Muscle layer of duodenum (tissue), 2 donors: ENCODE measurements around the gene TMEM63B.

Source experiments
- H3K27ac ChIP-seq: one replicate; pipeline ENCODE4 v1.7.0; 2013; ENCODE audit warnings: mild to moderate bottlenecking, low read length
- H3K27me3 ChIP-seq: one replicate; pipeline ENCODE4 v1.7.0; 2013; ENCODE audit warnings: low read depth, mild to moderate bottlenecking, control low read depth, low read length
- H3K36me3 ChIP-seq, 2 donors: one replicate each; pipeline ENCODE4 v1.7.0; 2013; ENCODE audit warnings: low read length in 2 of 2, control low read depth in 1 of 2, mild to moderate bottlenecking in 1 of 2; ENCODE audit not compliant: insufficient read depth in 2 of 2, control insufficient read depth in 1 of 2
- H3K4me1 ChIP-seq, 2 donors: one replicate each; pipeline ENCODE4 v1.7.0; 2013; ENCODE audit warnings: low read length in 2 of 2, mild to moderate bottlenecking in 2 of 2, control low read depth in 1 of 2, moderate library complexity in 1 of 2; ENCODE audit not compliant: insufficient read depth in 2 of 2, control insufficient read depth in 1 of 2
- H3K4me3 ChIP-seq, 2 donors: one replicate each; pipeline ENCODE4 v1.7.0; 2013; ENCODE audit warnings: low read length in 2 of 2, low read depth in 1 of 2, mild to moderate bottlenecking in 1 of 2
- H3K9me3 ChIP-seq, 2 donors: one replicate each; pipeline ENCODE4 v1.7.0; 2013; ENCODE audit warnings: low read length in 2 of 2, control low read depth in 1 of 2, mild to moderate bottlenecking in 1 of 2; ENCODE audit not compliant: control insufficient read depth in 1 of 2
- donor health status: healthy.

Gene TMEM63B

GRCh38 chr6:44166591-44167184 lies 39.3 kb downstream of the TMEM63B start:
- Histone ChIP-seq H3K4me1 (no peaks in the 10 kb centered on the region), H3K36me3 (no peaks in the 10 kb centered on the region), H3K4me3 (no peak overlapping the region), H3K27ac (no peak overlapping the region), H3K27me3 (no peaks in the 10 kb centered on the region), H3K9me3 (no peaks in the 10 kb centered on the region)

DNA sequence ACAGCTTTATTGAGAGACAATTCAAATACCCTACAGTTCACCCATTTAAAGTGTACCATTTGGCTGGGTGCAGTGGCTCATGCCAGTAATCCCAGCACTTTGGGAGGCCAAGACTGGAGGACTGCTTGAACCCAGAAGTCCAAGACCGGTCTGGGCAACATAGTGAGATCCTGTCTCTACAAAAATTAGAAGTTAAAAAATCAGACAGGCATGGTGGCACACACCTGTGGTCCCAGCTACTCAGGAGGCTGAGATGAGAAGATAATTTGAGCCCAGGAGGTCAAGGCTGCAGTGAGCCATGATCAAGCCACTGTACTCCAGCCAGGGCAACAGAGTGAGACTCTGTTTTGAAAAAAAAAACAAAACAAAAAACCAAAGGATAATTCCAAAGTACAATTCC lies 40.2 kb downstream of the TMEM63B start:
- no peaks in the 10 kb centered on the region for H3K36me3 ChIP-seq
- H3K9me3 ChIP-seq, result no peaks in the 10 kb centered on the region
- H3K27me3 ChIP-seq, result no peaks in the 10 kb centered on the region
- H3K4me1 ChIP-seq, result peaks cover 0 to 2% of the 10 kb centered on the region in 2 donors
- H3K27ac ChIP-seq, result no peak overlapping the region
- no peak overlapping the region for H3K4me3 ChIP-seq

GRCh38 chr6:44169154-44169553 lies 41.8 kb downstream of the TMEM63B start:
- Histone ChIP-seq H3K4me3 (no peak overlapping the region), H3K9me3 (no peaks in the 10 kb centered on the region), H3K36me3 (no peaks in the 10 kb centered on the region), H3K27ac (no peak overlapping the region), H3K4me1 (peaks cover 0 to 6% of the 10 kb centered on the region in 2 donors), H3K27me3 (no peaks in the 10 kb centered on the region)

DNA sequence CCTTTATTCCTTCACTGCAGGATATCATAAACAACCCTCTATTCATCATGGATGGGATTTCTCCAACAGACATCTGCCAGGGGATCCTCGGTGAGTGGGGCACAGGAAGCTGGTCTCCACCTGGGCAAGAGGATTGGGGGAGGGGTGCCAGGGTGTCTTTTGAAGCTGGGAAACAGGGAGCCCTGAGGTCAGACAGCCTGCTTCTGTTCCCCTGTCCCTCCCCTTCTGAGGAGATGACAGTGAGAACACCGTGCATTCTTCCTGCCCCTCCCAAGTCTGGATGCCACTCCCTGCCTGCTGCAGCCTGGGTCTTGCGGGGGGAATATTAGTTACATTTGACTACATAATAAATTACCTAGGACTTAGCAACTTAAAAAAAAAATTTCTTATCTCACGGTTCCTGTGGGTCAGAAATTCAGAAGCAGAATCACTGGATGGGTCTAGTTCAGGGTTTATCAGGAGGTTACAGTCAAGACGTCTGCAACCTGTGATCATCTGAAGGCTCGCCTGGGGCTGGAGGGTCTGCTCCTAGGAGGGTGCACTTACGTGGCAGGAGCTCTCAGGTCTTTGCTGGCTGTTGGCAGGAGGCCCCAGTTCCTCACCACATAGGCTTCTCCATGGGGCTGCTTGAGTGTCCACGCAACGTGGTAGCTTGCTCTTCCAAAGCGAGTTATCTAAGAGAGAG lies 42.7 kb downstream of the TMEM63B start:
- Histone ChIP-seq H3K36me3 (no peaks in the 10 kb centered on the region), H3K4me3 (no peak overlapping the region), H3K27me3 (no peaks in the 10 kb centered on the region), H3K4me1 (peaks cover 0 to 6% of the 10 kb centered on the region in 2 donors), H3K9me3 (no peaks in the 10 kb centered on the region), H3K27ac (no peak overlapping the region)

DNA sequence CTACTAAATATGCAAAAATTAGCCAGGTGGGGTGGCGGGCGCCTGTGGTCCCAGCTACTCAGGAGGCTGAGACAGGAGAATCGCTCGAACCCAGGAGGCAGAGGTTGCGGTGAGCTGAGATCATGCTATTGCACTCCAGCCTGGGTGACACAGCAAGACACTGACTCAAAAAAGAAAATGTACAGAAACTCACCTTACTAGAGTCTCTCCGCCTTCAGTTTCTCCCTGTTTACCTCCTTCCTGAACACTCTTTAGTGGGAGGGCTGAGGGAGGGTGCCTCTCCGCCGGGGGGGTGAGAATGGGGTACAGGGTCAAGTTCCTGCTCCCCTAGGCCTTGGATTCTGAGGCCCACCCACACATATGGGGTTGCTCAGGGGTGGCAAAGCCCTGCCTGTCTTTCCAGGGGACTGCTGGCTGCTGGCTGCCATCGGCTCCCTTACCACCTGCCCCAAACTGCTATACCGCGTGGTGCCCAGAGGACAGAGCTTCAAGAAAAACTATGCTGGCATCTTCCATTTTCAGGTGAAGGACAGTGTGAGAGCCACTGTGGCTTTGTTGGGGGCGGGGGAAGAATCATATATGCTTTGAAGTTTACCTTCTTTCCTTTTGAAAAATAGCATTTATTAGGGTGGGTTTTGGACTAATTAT lies 44.7 kb downstream of the TMEM63B start:
- no peaks in the 10 kb centered on the region for H3K9me3 ChIP-seq
- no peaks in the 10 kb centered on the region for H3K27me3 ChIP-seq
- H3K27ac ChIP-seq, result no peak overlapping the region
- peaks cover 0 to 6% of the 10 kb centered on the region in 2 donors for H3K4me1 ChIP-seq
- no peak overlapping the region for H3K4me3 ChIP-seq
- no peaks in the 10 kb centered on the region for H3K36me3 ChIP-seq

DNA sequence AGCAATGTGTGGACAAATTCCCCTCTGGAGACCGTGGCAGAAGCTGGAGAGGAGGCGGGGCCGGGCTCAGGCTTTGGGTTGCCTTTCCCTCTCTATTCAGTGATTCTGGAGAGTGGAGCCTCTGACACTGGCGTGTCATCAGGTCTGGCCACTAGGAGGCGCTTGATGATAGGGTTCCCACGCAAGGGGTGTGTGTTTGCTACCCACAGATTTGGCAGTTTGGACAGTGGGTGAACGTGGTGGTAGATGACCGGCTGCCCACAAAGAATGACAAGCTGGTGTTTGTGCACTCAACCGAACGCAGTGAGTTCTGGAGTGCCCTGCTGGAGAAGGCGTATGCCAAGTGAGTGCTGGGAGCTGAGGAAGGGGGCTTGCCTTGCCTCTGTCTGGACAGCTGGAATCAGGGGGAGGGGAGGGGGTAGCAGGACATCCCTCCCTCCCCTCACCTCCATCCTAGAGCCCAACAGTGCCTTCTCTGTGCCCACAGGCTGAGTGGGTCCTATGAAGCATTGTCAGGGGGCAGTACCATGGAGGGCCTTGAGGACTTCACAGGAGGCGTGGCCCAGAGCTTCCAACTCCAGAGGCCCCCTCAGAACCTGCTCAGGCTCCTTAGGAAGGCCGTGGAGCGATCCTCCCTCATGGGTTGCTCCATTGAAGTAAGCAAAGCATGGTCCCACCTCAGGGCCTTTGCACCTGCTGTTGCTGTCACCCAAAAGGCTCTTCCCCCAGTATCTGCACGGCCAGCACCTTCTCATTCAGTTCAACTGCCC lies 45.6 kb downstream of the TMEM63B start:
- H3K36me3 ChIP-seq, result no peaks in the 10 kb centered on the region
- no peaks in the 10 kb centered on the region for H3K9me3 ChIP-seq
- H3K4me3 ChIP-seq, result no peak overlapping the region
- H3K4me1 ChIP-seq, result peaks cover 0 to 6% of the 10 kb centered on the region in 2 donors
- H3K27me3 ChIP-seq, result no peaks in the 10 kb centered on the region
- H3K27ac ChIP-seq, result no peak overlapping the region

GRCh38 chr6:44176130-44176761 lies 48.9 kb downstream of the TMEM63B start:
- Histone ChIP-seq H3K27ac (no peak overlapping the region), H3K4me3 (no peak overlapping the region), H3K36me3 (no peaks in the 10 kb centered on the region)

GRCh38 chr6:44176762-44177509 lies 49.6 kb downstream of the TMEM63B start:
- no peak overlapping the region for H3K4me3 ChIP-seq

More at GRCh38 chr6:44176130-44176761, 48.9 kb downstream of the TMEM63B start:
- Histone ChIP-seq H3K4me1 (peaks cover 0 to 6% of the 10 kb centered on the region in 2 donors), H3K27me3 (no peaks in the 10 kb centered on the region), H3K9me3 (no peaks in the 10 kb centered on the region)

DNA sequence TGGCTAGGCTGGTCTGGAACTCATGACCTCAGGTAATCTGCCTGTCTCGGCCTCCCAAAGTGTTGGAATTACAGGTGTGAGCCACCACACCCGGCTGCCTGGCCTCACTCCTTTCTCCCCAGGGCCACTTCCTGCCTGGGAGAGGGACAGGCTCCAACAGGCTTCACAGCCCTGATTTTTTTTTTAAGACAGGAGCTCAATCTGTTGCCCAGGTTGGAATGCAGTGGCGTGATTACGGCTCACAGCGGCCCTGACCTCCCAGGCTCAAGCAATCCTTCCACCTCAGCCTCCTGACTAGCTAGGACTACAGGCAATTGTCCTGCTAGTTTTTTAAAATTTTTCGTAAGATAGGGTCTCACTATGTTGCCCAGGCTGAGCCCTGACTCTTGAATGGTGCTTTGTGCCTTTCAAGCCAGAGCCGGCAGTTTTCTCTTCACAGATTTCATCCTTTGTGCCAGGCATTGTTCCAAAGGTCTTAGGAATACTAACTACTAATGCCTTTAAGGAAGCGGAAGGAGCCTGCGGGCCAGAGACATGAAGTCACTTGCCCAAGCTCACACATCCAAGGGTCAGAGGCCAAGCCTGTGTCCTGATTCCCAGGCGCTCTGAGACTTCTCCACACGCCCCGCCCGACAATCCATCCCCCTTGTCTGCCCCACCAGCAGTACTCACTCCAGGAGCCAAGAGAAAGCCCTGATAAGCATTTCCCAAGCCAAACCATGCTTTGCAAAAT lies 50.5 kb downstream of the TMEM63B start:
- Histone ChIP-seq H3K27me3 (no peaks in the 10 kb centered on the region), H3K27ac (no peak overlapping the region), H3K9me3 (no peaks in the 10 kb centered on the region), H3K4me1 (peaks cover 0 to 1% of the 10 kb centered on the region in 2 donors), H3K4me3 (no peak overlapping the region), H3K36me3 (no peaks in the 10 kb centered on the region)

More at GRCh38 chr6:44176762-44177509, 49.6 kb downstream of the TMEM63B start:
- peaks cover 0 to 6% of the 10 kb centered on the region in 2 donors for H3K4me1 ChIP-seq
- no peaks in the 10 kb centered on the region for H3K27me3 ChIP-seq
- H3K36me3 ChIP-seq, result no peaks in the 10 kb centered on the region
- no peaks in the 10 kb centered on the region for H3K9me3 ChIP-seq
- no peak overlapping the region for H3K27ac ChIP-seq
